ENCODE data around the gene AFG1L.

GRCh38 chr6:108453601-108454185 is 158.8 kb downstream of the AFG1L start:
- TF ChIP-seq POLR2A (IDR thresholded peaks at IDR 0.05; ENCODE audit: low read depth, low read length), result no peak
- TF ChIP-seq POLR2AphosphoS5 (IDR thresholded peaks at IDR 0.05; ENCODE audit: low read depth, low read length), result no peak
- no peak for TF ChIP-seq TAF1 (IDR thresholded peaks at IDR 0.05; ENCODE audit: low read depth, low read length)

Measured in GM12891 (cell line).